Nephron (organoid): Measurements from ENCODE around the gene PIK3C3.
A peak's percentile ranks its signal among the peaks of the same experiment; 100 is the strongest.

ENCODE experiments used
- H3K27ac Mint-ChIP-seq, 3 experiments: 2 replicates each; pipeline ENCODE4 v1.8.0; 2020; ENCODE audit warnings: mixed read lengths in 3 of 3, mild to moderate bottlenecking in 2 of 3, moderate library complexity in 1 of 3
- H3K27me3 Mint-ChIP-seq: 2 replicates; pipeline ENCODE4 v1.8.0; 2021; ENCODE audit warnings: low read depth, mild to moderate bottlenecking, moderate library complexity, mixed read lengths
- H3K36me3 Mint-ChIP-seq: 2 replicates; pipeline ENCODE4 v1.8.0; 2020; ENCODE audit warnings: low read depth, mixed read lengths
- H3K4me1 Mint-ChIP-seq: 2 replicates; pipeline ENCODE4 v1.8.0; 2020; ENCODE audit warnings: mixed read lengths
- H3K4me3 Mint-ChIP-seq, 3 experiments: 2 replicates each; pipeline ENCODE4 v1.8.0; 2020; ENCODE audit warnings: mild to moderate bottlenecking in 3 of 3, mixed read lengths in 3 of 3, moderate library complexity in 2 of 3
- H3K9me3 Mint-ChIP-seq: 2 replicates; pipeline ENCODE4 v1.8.0; 2020; ENCODE audit warnings: mixed read lengths
- TF ChIP-seq, protein P1 (sequence below), 3 experiments: fragments of 200-600 bp; sonication (generic); IDR thresholded peaks; one replicate each; pipeline ENCODE4 v1.5.0; 2021; ENCODE audit warnings: antibody characterized with exemption in 3 of 3; ENCODE audit not compliant: unreplicated experiment in 3 of 3

PIK3C3 gene

DNA sequence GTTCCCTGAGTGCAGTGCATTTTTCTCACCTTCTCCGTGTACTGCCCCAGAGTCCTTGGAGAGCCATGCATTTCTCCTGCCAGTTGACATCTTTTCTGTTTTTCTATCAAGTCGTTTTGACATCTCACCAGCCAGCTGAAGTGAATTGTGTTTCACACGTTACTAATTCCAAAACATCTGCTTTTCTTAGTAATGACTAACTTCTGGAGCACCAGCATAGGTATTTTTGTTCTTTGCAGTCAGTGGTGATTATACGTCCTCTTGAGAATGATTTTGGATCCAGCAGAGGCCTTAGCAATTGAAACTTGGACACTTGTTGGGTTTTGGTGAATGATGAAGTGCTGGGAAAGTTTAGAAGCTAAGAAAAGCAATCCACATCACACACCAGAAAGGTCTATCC, 112.5 kb downstream of the PIK3C3 start:
- Mint-ChIP-seq H3K4me3 (no peak overlapping the region), H3K4me1 (no peaks in the 10 kb centered on the region), H3K9me3 (no peaks in the 10 kb centered on the region), H3K36me3 (peaks cover 69% of the 10 kb centered on the region), H3K27ac (peak overlapping the region; percentile 27 to 87 (median 49)), H3K27me3 (no peaks in the 10 kb centered on the region)
- TF ChIP-seq, protein P1, sequence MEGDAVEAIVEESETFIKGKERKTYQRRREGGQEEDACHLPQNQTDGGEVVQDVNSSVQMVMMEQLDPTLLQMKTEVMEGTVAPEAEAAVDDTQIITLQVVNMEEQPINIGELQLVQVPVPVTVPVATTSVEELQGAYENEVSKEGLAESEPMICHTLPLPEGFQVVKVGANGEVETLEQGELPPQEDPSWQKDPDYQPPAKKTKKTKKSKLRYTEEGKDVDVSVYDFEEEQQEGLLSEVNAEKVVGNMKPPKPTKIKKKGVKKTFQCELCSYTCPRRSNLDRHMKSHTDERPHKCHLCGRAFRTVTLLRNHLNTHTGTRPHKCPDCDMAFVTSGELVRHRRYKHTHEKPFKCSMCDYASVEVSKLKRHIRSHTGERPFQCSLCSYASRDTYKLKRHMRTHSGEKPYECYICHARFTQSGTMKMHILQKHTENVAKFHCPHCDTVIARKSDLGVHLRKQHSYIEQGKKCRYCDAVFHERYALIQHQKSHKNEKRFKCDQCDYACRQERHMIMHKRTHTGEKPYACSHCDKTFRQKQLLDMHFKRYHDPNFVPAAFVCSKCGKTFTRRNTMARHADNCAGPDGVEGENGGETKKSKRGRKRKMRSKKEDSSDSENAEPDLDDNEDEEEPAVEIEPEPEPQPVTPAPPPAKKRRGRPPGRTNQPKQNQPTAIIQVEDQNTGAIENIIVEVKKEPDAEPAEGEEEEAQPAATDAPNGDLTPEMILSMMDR (IDR thresholded peaks at IDR 0.05; ENCODE audit: unreplicated experiment in 3 of 3) = no peak

DNA sequence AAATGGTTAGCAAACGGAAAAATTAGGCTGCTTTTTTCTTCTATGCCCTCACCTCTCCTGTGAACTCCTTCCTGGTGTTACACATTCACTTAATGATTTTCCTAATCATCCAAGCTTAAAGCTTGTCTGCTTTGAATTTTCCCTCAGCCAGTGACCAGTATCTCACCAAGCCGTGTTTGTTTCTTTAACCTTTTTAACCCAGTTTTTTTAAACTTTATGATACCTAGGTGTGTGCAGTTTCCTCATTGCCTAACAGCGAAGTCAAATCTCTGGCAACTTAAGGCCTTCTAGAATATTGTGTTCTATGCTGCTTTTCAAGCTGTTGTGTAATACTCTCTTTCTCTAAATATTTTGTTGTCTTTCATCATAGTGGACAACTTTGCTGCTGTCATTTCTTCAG, 113.0 kb downstream of the PIK3C3 start:
- H3K9me3 Mint-ChIP-seq = no peaks in the 10 kb centered on the region
- H3K4me3 Mint-ChIP-seq = no peak overlapping the region
- TF ChIP-seq, protein P1 (IDR thresholded peaks at IDR 0.05; ENCODE audit: unreplicated experiment in 3 of 3) = no peak
- H3K27ac Mint-ChIP-seq = peak overlapping the region; percentile 27 to 87 (median 61)
- no peaks in the 10 kb centered on the region for H3K4me1 Mint-ChIP-seq
- H3K36me3 Mint-ChIP-seq = peaks cover 70% of the 10 kb centered on the region
- no peaks in the 10 kb centered on the region for H3K27me3 Mint-ChIP-seq

DNA sequence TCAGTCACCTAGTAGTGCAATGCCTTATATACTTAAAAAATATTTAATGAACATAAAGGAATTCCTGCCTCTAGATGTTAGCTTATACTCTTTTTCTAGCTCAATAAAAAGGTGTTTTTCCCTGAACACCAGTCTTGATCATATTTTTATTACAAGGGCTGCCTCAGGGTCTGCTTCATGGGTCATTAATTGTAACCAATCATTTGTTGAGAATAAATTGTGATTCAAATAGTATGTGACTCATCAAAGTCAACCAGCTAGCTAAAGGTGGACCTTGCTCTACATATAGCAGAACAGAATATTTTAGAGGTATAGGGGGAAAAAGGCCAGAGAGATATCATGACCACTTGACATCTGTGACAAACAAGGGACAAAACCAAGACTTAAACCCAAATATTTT, 114.0 kb downstream of the PIK3C3 start:
- H3K27me3 Mint-ChIP-seq = no peaks in the 10 kb centered on the region
- no peak overlapping the region for H3K4me3 Mint-ChIP-seq

DNA sequence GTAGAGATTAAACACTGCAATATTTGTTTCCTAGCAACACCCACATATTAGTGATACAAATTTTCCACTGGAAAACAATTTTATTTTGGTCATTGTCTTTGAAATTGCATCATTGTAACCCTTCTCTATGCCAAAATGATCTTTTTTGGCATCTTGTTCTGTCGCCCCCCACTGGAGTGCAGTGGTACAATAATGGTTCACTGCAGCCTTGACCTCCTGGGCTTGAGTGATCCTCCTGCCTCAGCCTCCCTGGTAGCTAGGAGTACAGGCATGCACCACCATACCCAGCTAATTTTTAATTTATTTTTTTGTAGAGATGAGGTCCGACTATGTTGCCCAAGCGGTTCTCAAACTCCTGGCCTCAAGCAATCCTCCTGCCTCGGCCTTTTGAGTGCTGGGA, 117.4 kb downstream of the PIK3C3 start:
- Mint-ChIP-seq H3K36me3 (peaks cover 69% of the 10 kb centered on the region), H3K27ac (no peak overlapping the region), H3K4me3 (no peak overlapping the region)

More for the DNA sequence above, 114.0 kb downstream of the PIK3C3 start:
- Mint-ChIP-seq H3K27ac (peak overlapping the region in 1 of 3 experiments; percentile 12), H3K36me3 (peaks cover 79% of the 10 kb centered on the region), H3K9me3 (no peaks in the 10 kb centered on the region), H3K4me1 (no peaks in the 10 kb centered on the region)
- TF ChIP-seq, protein P1 (IDR thresholded peaks at IDR 0.05; ENCODE audit: unreplicated experiment in 3 of 3) = no peak

DNA sequence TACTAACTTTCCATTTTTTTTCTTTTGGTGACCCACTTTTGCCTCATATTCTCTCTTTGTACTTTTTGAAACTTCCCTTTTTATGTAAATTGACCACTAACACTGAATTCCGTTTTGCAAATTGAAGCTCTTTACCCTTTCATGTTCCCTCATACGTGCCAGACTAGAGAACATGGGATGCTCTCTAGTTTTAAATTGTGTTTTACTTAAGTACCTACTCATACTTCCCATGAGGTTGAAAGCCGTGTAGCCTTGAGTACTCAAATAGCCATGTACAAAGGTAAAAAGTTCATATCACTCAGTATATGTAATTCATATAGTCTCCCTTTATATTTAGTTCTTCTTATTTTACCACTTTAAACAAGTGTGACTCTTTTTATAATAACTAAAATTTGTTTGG, 119.7 kb downstream of the PIK3C3 start:
- Mint-ChIP-seq H3K4me3 (no peak overlapping the region), H3K36me3 (peaks cover 67% of the 10 kb centered on the region), H3K27me3 (no peaks in the 10 kb centered on the region), H3K4me1 (no peaks in the 10 kb centered on the region), H3K9me3 (no peaks in the 10 kb centered on the region), H3K27ac (no peak overlapping the region)
- TF ChIP-seq, protein P1 (IDR thresholded peaks at IDR 0.05; ENCODE audit: unreplicated experiment in 3 of 3) = no peak

More for the DNA sequence above, 117.4 kb downstream of the PIK3C3 start:
- Mint-ChIP-seq H3K9me3 (no peaks in the 10 kb centered on the region), H3K27me3 (no peaks in the 10 kb centered on the region), H3K4me1 (no peaks in the 10 kb centered on the region)
- TF ChIP-seq, protein P1 (IDR thresholded peaks at IDR 0.05; ENCODE audit: unreplicated experiment in 3 of 3) = no peak

DNA sequence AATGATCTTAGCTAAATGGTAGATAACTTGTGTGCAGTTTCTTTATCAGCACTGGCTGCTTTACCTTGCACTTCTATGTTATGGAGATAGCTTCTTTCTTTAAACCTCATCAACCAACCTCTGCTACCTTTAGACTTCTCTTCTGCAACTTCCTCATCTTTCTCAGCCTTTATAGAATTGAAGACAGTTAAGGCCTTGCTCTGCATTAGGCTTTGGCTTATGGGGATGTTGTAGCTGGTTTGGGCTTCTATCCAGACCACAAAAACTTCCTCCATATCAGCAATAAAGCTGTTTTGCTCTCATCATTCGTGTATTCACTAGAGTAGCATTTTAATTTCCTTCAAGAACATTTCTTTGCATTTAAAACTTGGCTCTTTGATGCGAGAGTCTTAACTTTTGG, 123.7 kb downstream of the PIK3C3 start:
- Mint-ChIP-seq H3K36me3 (peaks cover 59% of the 10 kb centered on the region), H3K9me3 (no peaks in the 10 kb centered on the region), H3K27ac (no peak overlapping the region), H3K4me3 (no peak overlapping the region), H3K27me3 (no peaks in the 10 kb centered on the region), H3K4me1 (no peaks in the 10 kb centered on the region)
- TF ChIP-seq, protein P1 (IDR thresholded peaks at IDR 0.05; ENCODE audit: unreplicated experiment in 3 of 3) = no peak
